K562 (cell line): ENCODE measurements around the gene LAX1. TPM values are rescaled to one million over a fixed set of nuclear protein-coding genes. Genes with fewer than 3 reads are reported as not detected.
A peak's percentile ranks its signal among the peaks of the same experiment; 100 is the strongest.

ENCODE experiments used
- ARNT ChIP-seq, 2 experiments: fragments of 450-650 bp; IDR thresholded peaks; 2 replicates each; pipeline ENCODE4 v1.6.1; 2016; ENCODE audit warnings: mild to moderate bottlenecking in 1 of 2
- CUX1 ChIP-seq: fragments of 200-800 bp; sonication (Bioruptor generic); IDR thresholded peaks from 2 replicates; pipeline ENCODE4 v1.6.1; 2016; ENCODE audit warnings: missing genetic modification characterization, missing compliant biosample characterization
- DPF2 ChIP-seq: fragments of 450-650 bp; IDR thresholded peaks from 2 replicates; pipeline ENCODE4 v1.6.1; 2016
- FOXA3 ChIP-seq, 2 experiments: fragments of 450-650 bp in 1 of 2; sonication (generic) in 1 of 2; formaldehyde crosslinking; IDR thresholded peaks in 1 of 2; conservative IDR thresholded peaks in 1 of 2; 2 replicates each; pipeline versions ENCODE4 v1.4.0 to v1.8.0; 2020 to 2022; ENCODE audit warnings: mild to moderate bottlenecking in 2 of 2, missing genetic modification reagents in 1 of 2
- HDAC8 ChIP-seq: fragments of 450-650 bp; IDR thresholded peaks from 2 replicates; pipeline ENCODE4 v1.6.1; 2016; ENCODE audit warnings: mild to moderate bottlenecking, missing genetic modification characterization, moderate library complexity, missing compliant biosample characterization
- MXD1 ChIP-seq: fragments of 250-450 bp; sonication (Bioruptor Pico); IDR thresholded peaks from 2 replicates; pipeline ENCODE4 v1.8.0; 2021; ENCODE audit warnings: borderline replicate concordance, mild to moderate bottlenecking, moderate library complexity; ENCODE audit not compliant: poor library complexity, severe bottlenecking
- NFIX ChIP-seq: fragments of 250-450 bp; sonication (Bioruptor Pico); IDR thresholded peaks from 2 replicates; pipeline ENCODE4 v1.4.0; 2020; ENCODE audit warnings: low read depth, mild to moderate bottlenecking, moderate library complexity
- SMAD4 ChIP-seq: fragments of 250-450 bp; sonication (Bioruptor Pico); conservative IDR thresholded peaks from 2 replicates; pipeline ENCODE4 v1.8.0; 2021; ENCODE audit warnings: inconsistent platforms, mild to moderate bottlenecking, moderate library complexity
- SMARCC2 ChIP-seq: fragments of 450-650 bp; IDR thresholded peaks from 2 replicates; pipeline ENCODE4 v1.6.1; 2017; ENCODE audit warnings: antibody characterized with exemption, moderate library complexity, mild to moderate bottlenecking, low read depth
- ZBTB49 ChIP-seq: sonication (generic); formaldehyde crosslinking; IDR thresholded peaks from 2 replicates; pipeline ENCODE4 v1.8.0; 2022; ENCODE audit warnings: missing genetic modification reagents, mild to moderate bottlenecking, borderline replicate concordance
- ZNF124 ChIP-seq: sonication (generic); formaldehyde crosslinking; IDR thresholded peaks from 2 replicates; pipeline ENCODE4 v1.8.1; 2022; ENCODE audit warnings: missing genetic modification reagents
- ZNF174 ChIP-seq: fragments of 250-450 bp; sonication (Bioruptor Pico); IDR thresholded peaks from 2 replicates; pipeline ENCODE4 v1.4.0; 2020; ENCODE audit warnings: mild to moderate bottlenecking
- ZNF324 ChIP-seq: fragments of 250-450 bp; sonication (Bioruptor Pico); IDR thresholded peaks from 2 replicates; pipeline ENCODE4 v1.4.0; 2020; ENCODE audit warnings: mild to moderate bottlenecking
- ZNF551 ChIP-seq: fragments of 250-450 bp; sonication (Bioruptor Pico); IDR thresholded peaks from 2 replicates; pipeline ENCODE4 v1.5.0; 2021; ENCODE audit warnings: mild to moderate bottlenecking, moderate library complexity
- ZNF740 ChIP-seq, 3 experiments: fragments of 200-800 bp in 1 of 3; sonication (Bioruptor generic) in 1 of 3; sonication (generic) in 1 of 3; formaldehyde crosslinking in 1 of 3; IDR thresholded peaks; 2 replicates each; pipeline versions ENCODE4 v1.6.1 to v1.8.0; 2016 to 2022; ENCODE audit warnings: mild to moderate bottlenecking in 2 of 3, missing compliant biosample characterization in 2 of 3, missing genetic modification characterization in 2 of 3, missing genetic modification reagents in 1 of 3
- ZNF830 ChIP-seq: fragments of 250-450 bp; sonication (Bioruptor Pico); IDR thresholded peaks from 2 replicates; pipeline ENCODE4 v1.5.0; 2021; ENCODE audit warnings: mild to moderate bottlenecking
- polyA plus RNA-seq, 8 experiments: library from polyadenylated mRNA; depleted of rRNA in 4 of 8; stranded (reverse) in 5 of 8; unstranded in 3 of 8; fragments of >200 nt; fragmentation: Nextera tagmentation in 2 of 8; fragmentation: Illumina TruSeq in 1 of 8; extraction: Ambion mirVana in 2 of 8; extraction: Trizol in 1 of 8; gene quantifications; 2 replicates each; pipeline versions ENCODE4 v1.2.1 to v1.2.3, GENCODE V29; 2011 to 2014; ENCODE audit warnings: inconsistent platforms in 1 of 8, missing spikeins in 1 of 8
- total RNA-seq, 7 experiments: library from RNA; depleted of rRNA in 6 of 7; stranded (reverse); fragments of >200 nt in 6 of 7; fragmentation: Illumina TruSeq in 2 of 7; extraction: Trizol in 2 of 7; gene quantifications; 2 replicates each; pipeline versions ENCODE4 v1.2.1 to v1.2.3, GENCODE V29; 2011 to 2021; ENCODE audit warnings: low replicate concordance in 1 of 7

The LAX1 gene
- total and polyA plus RNA-seq, 9 of the 15 experiments (the other 6 are each of a cell fraction or from before 2014, with no cell fraction given): not detected

GRCh38 chr1:203794764-203795440, 29.9 kb downstream of the LAX1 start (continued):
- no peak for TF ChIP-seq ZNF740 (CRISPR knock-in tag; IDR thresholded peaks at IDR 0.05)
- TF ChIP-seq ZNF740 (tag; IDR thresholded peaks at IDR 0.05): 0 out of 4 replicates have a peak, but pooled peaks of 1 of the 2 experiments have one; percentile 37
- 0 out of 2 replicates have a peak, but pooled peaks have one; percentile 17 for TF ChIP-seq NFIX (CRISPR knock-in tag)
- TF ChIP-seq DPF2: peak; percentile 10; the same call in 1 of the 2 replicates
- 0 out of 4 replicates have a peak, but pooled peaks of 1 of the 2 experiments have one; percentile 29 for TF ChIP-seq FOXA3 (CRISPR knock-in tag; conservative IDR thresholded peaks at IDR 0.05 in 1 of 2, IDR thresholded peaks at IDR 0.05 in 1 of 2)
- peak; percentile 30; the same call in 1 of the 2 replicates for TF ChIP-seq CUX1 (CRISPR knock-in tag)
- TF ChIP-seq ZNF551 (CRISPR knock-in tag): no peak
- TF ChIP-seq ZNF124 (CRISPR knock-in tag): no peak
- 0 out of 4 replicates have a peak, but pooled peaks of 1 of the 2 experiments have one; percentile 34 for TF ChIP-seq ARNT (IDR thresholded peaks at IDR 0.05)
- TF ChIP-seq MXD1: no peak
- TF ChIP-seq HDAC8 (tag): no peak
- 0 out of 2 replicates have a peak, but pooled peaks have one; percentile 30 for TF ChIP-seq ZBTB49 (CRISPR knock-in tag)
- 0 out of 2 replicates have a peak, but pooled peaks have one; percentile 7 for TF ChIP-seq SMAD4 (CRISPR knock-in tag)
- peak; percentile 53; the same call in 1 of the 2 replicates for TF ChIP-seq SMARCC2
- TF ChIP-seq ZNF174: no peak
- 0 out of 2 replicates have a peak, but pooled peaks have one; percentile 12 for TF ChIP-seq ZNF324 (CRISPR knock-in tag)
- no peak for TF ChIP-seq ZNF830
